Mesenchymal stem cell (in vitro differentiated cells and primary cell): ENCODE results near the gene AAK1.

Experiments used
- DNase-seq: peaks from one replicate; pipeline ENCODE4 v3.0.0-alpha.2; 2013
- H2AFZ ChIP-seq: one replicate; pipeline ENCODE4 v1.6.1; 2013; ENCODE audit warnings: low read depth, mild to moderate bottlenecking, control low read depth, inconsistent platforms, low read length, moderate library complexity
- H2AK5ac ChIP-seq: 2 replicates; pipeline ENCODE4 v1.6.1; 2013; ENCODE audit warnings: low read length, moderate library complexity, mild to moderate bottlenecking, inconsistent platforms; ENCODE audit not compliant: severe bottlenecking
- H2BK120ac ChIP-seq: one replicate; pipeline ENCODE4 v1.6.1; 2013; ENCODE audit warnings: low read depth, mild to moderate bottlenecking, inconsistent platforms, low read length, moderate library complexity
- H2BK12ac ChIP-seq, 2 experiments: one replicate each; pipeline ENCODE4 v1.6.1; 2013; ENCODE audit warnings: inconsistent platforms in 2 of 2, low read length in 2 of 2, mild to moderate bottlenecking in 2 of 2, moderate library complexity in 2 of 2, control low read depth in 1 of 2
- H2BK15ac ChIP-seq: one replicate; pipeline ENCODE4 v1.6.1; 2013; ENCODE audit warnings: mild to moderate bottlenecking, low read depth, inconsistent platforms; ENCODE audit not compliant: poor library complexity, severe bottlenecking
- H2BK5ac ChIP-seq: 2 replicates; pipeline ENCODE4 v1.6.1; 2013; ENCODE audit warnings: low read depth, mild to moderate bottlenecking, low read length, control low read depth, inconsistent platforms; ENCODE audit not compliant: poor library complexity, severe bottlenecking
- H3K14ac ChIP-seq, 2 experiments: one replicate each; pipeline ENCODE4 v1.6.1; 2013; ENCODE audit warnings: inconsistent platforms in 2 of 2, low read length in 2 of 2, control low read depth in 1 of 2, mild to moderate bottlenecking in 1 of 2, moderate library complexity in 1 of 2
- H3K18ac ChIP-seq, 2 experiments: one replicate each; pipeline ENCODE4 v1.6.1; 2013; ENCODE audit warnings: inconsistent platforms in 2 of 2, low read length in 2 of 2, control low read depth in 1 of 2, low read depth in 1 of 2, mild to moderate bottlenecking in 1 of 2
- H3K23ac ChIP-seq, 2 experiments: one replicate each; pipeline ENCODE4 v1.6.1; 2013; ENCODE audit warnings: inconsistent platforms in 2 of 2, low read length in 2 of 2, mild to moderate bottlenecking in 2 of 2, moderate library complexity in 2 of 2, control low read depth in 1 of 2
- H3K27ac ChIP-seq: 2 replicates; pipeline ENCODE4 v1.5.1; 2013; ENCODE audit warnings: mild to moderate bottlenecking, moderate library complexity, low read length, control low read depth, inconsistent platforms; ENCODE audit not compliant: poor library complexity, severe bottlenecking
- H3K27me3 ChIP-seq, 2 experiments: 2 replicates each; pipeline versions ENCODE4 v1.6.1 to v1.7.0; 2013; ENCODE audit warnings: low read length in 2 of 2, mild to moderate bottlenecking in 2 of 2, moderate library complexity in 2 of 2, control low read depth in 1 of 2, inconsistent platforms in 1 of 2; ENCODE audit not compliant: control insufficient read depth in 1 of 2, insufficient read depth in 1 of 2
- H3K36me3 ChIP-seq, 2 experiments: 2 replicates each; pipeline versions ENCODE4 v1.6.1 to v1.7.0; 2013; ENCODE audit warnings: low read length in 2 of 2, control low read depth in 1 of 2, inconsistent platforms in 1 of 2, low read depth in 1 of 2, mild to moderate bottlenecking in 1 of 2; ENCODE audit not compliant: insufficient read depth in 2 of 2, control insufficient read depth in 1 of 2
- H3K4ac ChIP-seq, 2 experiments: one replicate each; pipeline ENCODE4 v1.6.1; 2013; ENCODE audit warnings: inconsistent platforms in 2 of 2, low read length in 2 of 2, mild to moderate bottlenecking in 2 of 2, moderate library complexity in 2 of 2, control low read depth in 1 of 2, low read depth in 1 of 2
- H3K4me1 ChIP-seq: 2 replicates; pipeline ENCODE4 v1.6.1; 2013; ENCODE audit warnings: low read depth, low read length, control low read depth; ENCODE audit not compliant: control insufficient read depth, insufficient read depth
- H3K4me2 ChIP-seq: 2 replicates; pipeline ENCODE4 v1.6.1; 2013; ENCODE audit warnings: low read length, mild to moderate bottlenecking, inconsistent platforms; ENCODE audit not compliant: poor library complexity, severe bottlenecking
- H3K4me3 ChIP-seq, 2 experiments: 2 replicates each; pipeline versions ENCODE4 v1.5.1 to v1.7.0; 2013; ENCODE audit warnings: low read length in 2 of 2, mild to moderate bottlenecking in 2 of 2, control low read depth in 1 of 2, low read depth in 1 of 2; ENCODE audit not compliant: insufficient read depth in 1 of 2
- H3K79me1 ChIP-seq: replicated peaks from 2 replicates; pipeline ENCODE4 v1.6.1; 2013; ENCODE audit warnings: mild to moderate bottlenecking, control low read depth, low read length, inconsistent platforms; ENCODE audit not compliant: poor library complexity, severe bottlenecking
- H3K9ac ChIP-seq: 2 replicates; pipeline ENCODE4 v1.7.0; 2013; ENCODE audit warnings: mild to moderate bottlenecking, low read length, moderate library complexity
- H3K9me3 ChIP-seq: 2 replicates; pipeline ENCODE4 v1.7.0; 2013; ENCODE audit warnings: mild to moderate bottlenecking, low read length; ENCODE audit not compliant: control insufficient read depth
- H4K8ac ChIP-seq: one replicate; pipeline ENCODE4 v1.6.1; 2013; ENCODE audit warnings: inconsistent platforms, mild to moderate bottlenecking, low read length, moderate library complexity
- H4K91ac ChIP-seq: one replicate; pipeline ENCODE4 v1.6.1; 2013; ENCODE audit warnings: mild to moderate bottlenecking, low read length, inconsistent platforms
- WGBS: methylation state at CpG from one replicate; pipeline ENCODE4 v1.1.7; 2013; ENCODE audit warnings: mixed read lengths; 5-methylcytosine and 5-hydroxymethylcytosine counted together

The AAK1 gene

DNA sequence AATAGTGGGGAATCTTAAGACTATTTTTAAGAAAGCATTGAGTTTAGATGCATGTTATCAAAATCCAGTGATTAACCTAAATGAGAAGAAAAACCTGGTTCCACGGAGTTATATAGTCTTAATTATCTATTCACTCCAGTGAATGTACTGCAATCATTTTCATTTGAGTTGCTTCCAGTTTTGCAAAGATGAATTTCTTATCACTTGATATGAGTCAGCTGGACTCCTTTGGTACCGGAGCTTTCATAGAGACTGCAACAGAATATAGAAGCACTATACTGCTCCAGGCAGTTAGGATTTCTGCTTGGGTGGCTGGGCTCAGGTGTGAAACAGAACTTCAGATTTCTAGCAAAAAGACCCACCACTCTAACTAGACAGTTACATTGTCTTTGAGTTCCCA lies 114.1 kb downstream of the AAK1 start:
- no peaks in the 10 kb centered on the region for H3K9me3 ChIP-seq
- no peak overlapping the region for H3K4me2 ChIP-seq
- H3K9ac ChIP-seq, result no peak overlapping the region
- H3K4ac ChIP-seq, result no peak overlapping the region
- no peak overlapping the region for H2AFZ ChIP-seq
- no peak overlapping the region for H2BK120ac ChIP-seq
- H2BK12ac ChIP-seq, result no peak overlapping the region
- no peak overlapping the region for H2BK5ac ChIP-seq
- peaks cover 17 to 98% of the 10 kb centered on the region in 2 experiments for H3K36me3 ChIP-seq
- no peak overlapping the region for H3K4me3 ChIP-seq
- H3K18ac ChIP-seq, result no peak overlapping the region
- H4K8ac ChIP-seq, result no peak overlapping the region
- WGBS, result 100% methylated on average over 1 of the region's 2 CpGs
- H3K27ac ChIP-seq, result no peak overlapping the region
- no peak overlapping the region for H2AK5ac ChIP-seq
- peaks cover 14% of the 10 kb centered on the region for H3K79me1 ChIP-seq
- no peak for DNase-seq
- no peak overlapping the region for H3K14ac ChIP-seq
- no peaks in the 10 kb centered on the region for H3K27me3 ChIP-seq
- no peak overlapping the region for H3K23ac ChIP-seq
- no peak overlapping the region for H4K91ac ChIP-seq
- no peak overlapping the region for H2BK15ac ChIP-seq
- no peaks in the 10 kb centered on the region for H3K4me1 ChIP-seq

- Histone ChIP-seq H3K9me3 (no peaks in the 10 kb centered on the region), H2BK120ac (no peak overlapping the region), H2AK5ac (no peak overlapping the region), H3K14ac (no peak overlapping the region), H3K4me3 (no peak overlapping the region), H3K79me1 (peaks cover 12% of the 10 kb centered on the region), H2BK12ac (no peak overlapping the region), H3K27me3 (no peaks in the 10 kb centered on the region), H3K27ac (no peak overlapping the region), H3K18ac (no peak overlapping the region), H4K91ac (no peak overlapping the region), H3K36me3 (peaks cover 30 to 94% of the 10 kb centered on the region in 2 experiments), H4K8ac (no peak overlapping the region), H2BK15ac (no peak overlapping the region), H3K4me1 (no peaks in the 10 kb centered on the region), H3K4me2 (no peak overlapping the region), H3K4ac (no peak overlapping the region), H3K9ac (no peak overlapping the region), H2BK5ac (no peak overlapping the region), H2AFZ (no peak overlapping the region), H3K23ac (no peak overlapping the region)
- WGBS, result 100% methylated on average over 2 of the region's 3 CpGs
- DNase-seq, result no peak
These were observed 118.3 kb downstream of the AAK1 start for GRCh38 chr2:69525261-69525660.

- Histone ChIP-seq H2AFZ (no peak overlapping the region), H2AK5ac (no peak overlapping the region), H2BK5ac (no peak overlapping the region), H3K36me3 (peaks cover 31 to 94% of the 10 kb centered on the region in 2 experiments), H3K18ac (no peak overlapping the region), H4K8ac (no peak overlapping the region), H3K14ac (no peak overlapping the region), H3K27ac (no peak overlapping the region), H3K4me3 (no peak overlapping the region), H4K91ac (no peak overlapping the region), H2BK12ac (no peak overlapping the region), H3K9me3 (no peaks in the 10 kb centered on the region), H3K4me2 (no peak overlapping the region), H2BK15ac (no peak overlapping the region), H3K4me1 (no peaks in the 10 kb centered on the region), H3K23ac (no peak overlapping the region), H3K4ac (no peak overlapping the region), H3K79me1 (peaks cover 12% of the 10 kb centered on the region), H3K27me3 (no peaks in the 10 kb centered on the region), H2BK120ac (no peak overlapping the region), H3K9ac (no peak overlapping the region)
- DNase-seq, result no peak
- 77% methylated on average over 1 of the region's 1 CpG for WGBS
These were observed 118.7 kb downstream of the AAK1 start for GRCh38 chr2:69524799-69525198.

DNA sequence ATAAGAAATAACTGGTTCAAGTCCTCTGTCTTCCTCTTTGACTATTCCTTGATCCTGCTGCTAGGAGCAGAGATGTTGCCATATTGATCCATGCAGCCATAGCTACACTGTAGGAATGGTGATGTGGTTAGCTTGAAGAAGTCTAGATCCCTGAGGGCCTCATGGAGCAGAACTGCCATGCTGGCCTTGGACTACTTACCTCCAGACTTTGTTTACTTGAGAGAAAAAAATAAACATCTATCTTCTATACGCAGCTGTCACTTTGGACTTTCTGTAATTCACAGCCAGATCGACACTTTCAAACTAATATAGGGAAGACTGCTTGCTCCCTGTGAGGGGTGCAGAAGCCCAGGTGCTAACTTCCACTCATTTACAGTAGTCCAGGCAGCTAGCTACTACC lies 121.8 kb downstream of the AAK1 start:
- H3K36me3 ChIP-seq, result peaks cover 47 to 94% of the 10 kb centered on the region in 2 experiments
- no peak overlapping the region for H2BK120ac ChIP-seq
- H2BK12ac ChIP-seq, result no peak overlapping the region
- H3K9me3 ChIP-seq, result no peaks in the 10 kb centered on the region
- H2AFZ ChIP-seq, result no peak overlapping the region
- no peaks in the 10 kb centered on the region for H3K27me3 ChIP-seq
- H3K4me2 ChIP-seq, result no peak overlapping the region
- H2AK5ac ChIP-seq, result no peak overlapping the region
- no peak overlapping the region for H3K14ac ChIP-seq
- 98% methylated on average over 2 of the region's 2 CpGs for WGBS
- no peak overlapping the region for H3K18ac ChIP-seq
- H2BK15ac ChIP-seq, result no peak overlapping the region
- H3K79me1 ChIP-seq, result peaks cover 15% of the 10 kb centered on the region
- no peak for DNase-seq
- no peaks in the 10 kb centered on the region for H3K4me1 ChIP-seq
- H2BK5ac ChIP-seq, result no peak overlapping the region
- H4K91ac ChIP-seq, result no peak overlapping the region
- H3K23ac ChIP-seq, result no peak overlapping the region
- no peak overlapping the region for H4K8ac ChIP-seq
- no peak overlapping the region for H3K27ac ChIP-seq
- H3K9ac ChIP-seq, result no peak overlapping the region
- H3K4ac ChIP-seq, result no peak overlapping the region
- no peak overlapping the region for H3K4me3 ChIP-seq
